Measurements from ENCODE around the gene FLRT2. TPM values are rescaled to one million over a fixed set of nuclear protein-coding genes. Genes with fewer than 3 reads are reported as not detected.

FLRT2 gene
- total RNA-seq, 1 donor from 2014 or later = 46.5 TPM

GRCh38 chr14:85565862-85566296, 35.9 kb downstream of the FLRT2 start:
- no peak for DNase-seq

DNA sequence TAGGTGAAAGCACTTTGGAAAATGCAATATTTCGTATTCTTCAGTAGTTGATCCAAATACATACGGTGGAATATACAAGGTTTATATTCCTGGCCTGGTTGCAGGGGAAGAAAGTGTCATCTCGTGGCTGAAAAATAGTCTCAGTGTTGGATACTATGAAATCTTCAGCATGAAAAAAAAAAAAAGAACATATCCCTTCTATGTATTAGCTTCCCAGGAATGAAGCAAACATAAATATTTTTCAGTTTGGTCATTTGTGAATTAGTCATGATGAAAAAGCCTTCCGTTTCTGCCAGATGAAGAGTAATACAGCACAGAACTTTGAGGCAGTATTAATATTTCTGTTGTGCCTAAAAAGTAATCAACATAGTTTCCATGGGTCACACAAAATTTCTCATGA, 36.7 kb downstream of the FLRT2 start:
- DNase-seq = no peak

DNA sequence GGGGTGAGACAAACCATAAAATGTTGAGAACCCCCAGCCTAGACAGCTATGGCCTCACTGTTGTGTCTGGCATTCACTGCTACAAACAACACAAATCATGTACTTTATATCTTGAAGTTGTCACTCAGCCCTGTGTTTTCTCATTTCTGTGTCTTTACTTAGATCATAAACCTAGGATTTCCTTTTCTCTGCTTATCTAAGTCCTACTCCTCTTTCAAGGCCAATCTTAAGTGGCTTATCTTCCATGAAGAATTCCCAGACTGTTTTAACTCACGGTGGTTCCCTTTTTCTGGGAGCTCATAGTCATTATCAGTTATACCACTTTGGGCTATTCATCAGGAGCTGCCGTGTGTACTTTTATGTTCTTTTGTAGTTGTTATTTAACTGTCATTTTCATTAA, 42.1 kb downstream of the FLRT2 start:
- DNase-seq = no peak

GRCh38 chr14:85572845-85573244, 42.9 kb downstream of the FLRT2 start:
- no peak for DNase-seq

DNA sequence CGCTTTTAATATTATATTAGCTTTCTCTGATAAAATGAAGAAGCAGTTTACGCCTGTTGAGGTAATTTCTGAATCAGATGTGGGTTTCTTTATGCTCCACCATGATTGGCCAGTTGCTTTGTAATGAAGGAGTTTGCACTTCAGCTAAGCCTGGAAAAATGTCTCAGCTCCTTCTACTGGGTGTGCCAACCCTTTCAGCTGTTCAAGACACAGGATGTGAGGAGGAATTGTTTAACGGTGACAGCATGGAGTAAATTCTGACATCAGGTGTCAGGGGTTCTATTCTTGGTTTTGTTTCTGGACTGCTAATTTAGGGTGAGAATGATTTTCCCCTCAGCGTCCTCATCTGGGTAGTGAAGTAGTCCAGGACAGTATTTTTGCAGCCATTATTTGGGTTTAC, 43.5 kb downstream of the FLRT2 start:
- peak; percentile 82 for DNase-seq

- no peak for DNase-seq
Observed at GRCh38 chr14:85574853-85575616, 45.1 kb downstream of the FLRT2 start.

DNA sequence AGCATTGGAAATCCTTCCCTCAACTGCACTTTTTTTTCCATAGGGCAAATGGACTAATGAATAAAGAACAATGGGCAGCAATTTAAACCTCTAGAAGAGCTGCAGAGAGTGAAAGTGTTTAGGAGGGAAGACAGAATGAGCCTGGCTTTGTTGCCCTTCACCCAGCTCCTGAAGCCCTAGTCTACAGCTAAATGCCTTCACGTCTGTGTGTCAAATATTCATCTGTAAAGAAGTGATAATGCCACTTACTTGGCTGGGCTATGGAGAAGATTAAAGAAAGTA, 45.6 kb downstream of the FLRT2 start:
- DNase-seq = no peak

DNA sequence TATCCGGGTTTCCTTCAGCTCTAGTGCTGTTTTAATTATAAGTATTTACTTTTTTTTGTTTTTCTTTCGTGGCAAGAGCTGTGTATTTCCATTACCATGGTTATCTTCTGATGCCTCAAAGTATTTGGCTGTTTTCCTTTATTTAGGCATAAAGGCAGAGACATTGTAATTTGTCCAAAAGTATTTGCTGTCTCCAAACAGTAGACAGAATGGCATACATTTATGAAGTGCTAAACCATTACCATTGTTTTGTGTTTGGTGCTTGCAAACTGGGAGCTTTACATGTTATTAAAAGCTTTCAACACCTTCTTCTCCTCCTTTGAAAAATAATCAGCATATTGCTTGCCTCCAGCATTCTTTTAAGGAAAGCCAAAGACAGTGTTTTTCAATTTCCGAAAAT, 46.3 kb downstream of the FLRT2 start:
- DNase-seq = no peak

DNA sequence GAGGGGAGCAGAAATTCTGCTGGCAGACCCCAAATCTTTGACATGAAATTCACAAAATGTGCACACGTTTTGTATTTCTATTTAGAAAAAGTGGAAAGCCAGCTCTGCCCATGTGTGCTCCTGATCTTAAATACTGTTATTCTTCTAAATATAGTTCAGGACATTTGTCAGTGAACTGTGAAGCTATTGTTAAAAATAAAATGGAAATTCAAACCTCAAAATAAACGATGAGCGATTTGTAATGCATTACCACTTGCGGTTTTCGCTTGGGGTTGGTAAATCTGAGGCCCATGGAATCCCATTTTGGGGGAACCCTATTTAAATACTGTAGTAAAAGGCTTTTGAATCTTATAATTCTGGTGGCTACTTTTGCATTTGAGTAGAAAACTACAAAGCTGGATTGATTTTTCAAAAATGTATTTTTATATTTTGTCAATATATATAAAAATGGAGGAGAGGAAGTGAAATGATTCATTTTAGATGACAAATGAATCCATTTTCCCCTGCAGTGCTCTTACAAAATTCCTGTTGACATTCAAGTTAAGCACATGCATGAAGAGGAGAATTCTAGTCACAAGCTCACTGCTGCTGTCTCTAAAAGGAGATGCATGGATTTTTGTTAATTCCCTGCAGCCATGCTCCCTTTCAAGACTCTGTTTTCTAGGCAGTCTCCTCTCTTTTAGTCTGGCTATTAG, 47.1 kb downstream of the FLRT2 start:
- DNase-seq = no peak

DNA sequence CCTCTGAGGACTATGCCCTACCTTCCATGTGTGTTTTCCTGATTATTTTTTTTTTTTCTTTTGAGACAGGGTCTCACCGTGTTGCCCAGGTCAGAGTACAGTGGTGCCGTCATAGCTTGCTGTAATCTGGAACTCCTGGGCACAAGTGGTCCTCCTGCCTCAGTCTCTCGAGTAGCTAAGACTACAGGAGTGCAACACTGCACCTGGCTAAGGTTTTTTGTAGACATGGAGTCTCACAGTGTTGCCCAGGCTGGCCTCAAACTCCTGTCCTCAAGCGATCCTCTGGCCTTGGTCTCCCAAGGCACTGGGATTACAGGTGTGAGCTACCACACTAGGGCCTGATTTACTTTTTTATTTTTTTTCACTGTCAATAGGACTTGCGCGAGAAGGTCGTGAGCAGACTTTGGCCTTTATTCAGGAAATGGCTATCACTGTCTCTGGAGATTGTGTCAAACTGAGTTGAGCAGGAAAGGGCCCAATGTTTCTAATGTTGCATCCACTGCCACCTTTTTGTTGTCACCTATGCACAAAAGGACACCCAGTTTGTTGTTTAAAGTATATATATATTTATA, 47.7 kb downstream of the FLRT2 start:
- DNase-seq = no peak

GRCh38 chr14:85578357-85578756, 48.4 kb downstream of the FLRT2 start:
- no peak for DNase-seq

- DNase-seq = no peak
Observed at GRCh38 chr14:85578930-85579329, 49.0 kb downstream of the FLRT2 start.

GRCh38 chr14:85579942-85580341, 50.0 kb downstream of the FLRT2 start:
- DNase-seq = no peak

- DNase-seq = no peak
Observed at GRCh38 chr14:85580536-85581140, 50.7 kb downstream of the FLRT2 start.

DNA sequence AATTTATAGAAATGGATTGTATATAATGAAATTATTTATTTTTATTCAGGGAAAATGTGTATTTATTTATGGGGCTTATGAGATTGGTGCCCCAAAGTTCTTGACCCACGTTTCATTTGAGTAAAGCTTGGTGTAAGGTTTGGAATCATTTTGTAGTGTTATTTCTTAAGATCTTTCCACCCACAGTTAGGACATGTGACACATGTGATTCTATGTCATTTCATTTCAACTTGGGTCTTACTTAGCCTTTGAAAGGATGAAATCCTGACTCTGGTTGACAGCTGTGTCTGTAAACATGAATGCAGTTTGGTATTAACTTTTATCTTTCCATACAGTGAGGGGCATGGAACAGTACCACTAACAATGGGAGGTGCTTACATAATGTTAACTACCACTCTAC, 51.7 kb downstream of the FLRT2 start:
- no peak for DNase-seq

- no peak for DNase-seq
Observed at GRCh38 chr14:85583380-85583779, 53.4 kb downstream of the FLRT2 start.

DNA sequence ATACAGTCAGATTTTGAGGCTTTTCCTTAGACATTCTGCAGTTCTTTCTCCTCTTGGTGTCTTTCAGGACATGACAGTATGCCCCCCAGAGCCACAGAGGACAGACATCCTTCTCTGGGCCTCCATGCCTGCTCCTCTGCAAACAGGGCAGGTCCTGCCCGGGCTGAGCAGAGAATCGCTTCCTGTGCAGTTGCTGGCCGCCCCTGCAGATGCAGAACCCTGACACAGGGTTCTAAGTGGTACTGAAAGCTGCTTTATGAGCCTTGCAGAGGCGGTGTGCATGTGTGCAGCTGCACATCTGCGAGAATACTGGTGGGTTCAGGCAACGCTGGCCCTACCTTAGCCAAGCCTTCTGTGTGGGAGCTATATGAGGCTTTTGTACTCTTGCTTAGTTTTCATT, 54.5 kb downstream of the FLRT2 start:
- DNase-seq = no peak

GRCh38 chr14:85587151-85587711, 57.3 kb downstream of the FLRT2 start:
- peak; percentile 54 for DNase-seq

DNA sequence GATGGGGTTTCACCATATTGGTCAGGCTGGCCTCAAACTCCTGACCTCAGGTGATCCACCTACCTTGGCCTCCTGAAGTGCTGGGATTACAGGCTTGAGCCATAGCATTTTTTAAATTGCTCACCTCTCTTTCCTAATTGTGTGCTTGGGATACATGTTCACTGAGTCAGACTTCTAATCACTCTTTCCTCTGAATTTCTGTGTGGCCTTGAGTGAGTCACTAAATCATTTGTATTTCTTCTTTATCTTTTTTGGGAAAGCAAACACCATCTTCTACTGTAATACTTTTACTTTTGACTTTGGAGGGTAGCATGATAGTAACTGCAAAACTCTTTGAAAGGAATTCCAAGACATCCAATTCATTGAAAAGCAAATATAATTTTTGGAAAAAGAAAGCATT, 60.8 kb downstream of the FLRT2 start:
- DNase-seq = no peak

- DNase-seq = no peak
Observed at GRCh38 chr14:85594217-85594616, 64.3 kb downstream of the FLRT2 start.

DNA sequence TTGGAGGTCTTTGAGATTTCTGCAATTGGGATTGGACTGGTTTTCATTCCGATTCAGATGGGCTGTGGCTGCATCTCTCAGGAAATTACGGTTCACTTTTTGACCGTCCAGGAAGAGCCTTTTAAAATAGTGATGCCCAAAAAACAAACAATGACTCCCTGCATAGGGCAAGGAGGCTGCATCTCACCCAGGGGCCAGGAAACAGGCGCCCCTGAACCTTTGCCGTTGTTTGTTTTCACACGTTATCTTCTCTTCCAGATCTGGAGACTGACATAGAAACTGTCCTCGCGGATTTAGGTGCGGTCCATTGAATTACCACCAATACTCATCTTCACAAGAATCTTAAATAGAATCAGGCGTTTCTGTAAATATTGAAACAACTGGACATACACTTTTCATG, 66.0 kb downstream of the FLRT2 start:
- no peak for DNase-seq

DNA sequence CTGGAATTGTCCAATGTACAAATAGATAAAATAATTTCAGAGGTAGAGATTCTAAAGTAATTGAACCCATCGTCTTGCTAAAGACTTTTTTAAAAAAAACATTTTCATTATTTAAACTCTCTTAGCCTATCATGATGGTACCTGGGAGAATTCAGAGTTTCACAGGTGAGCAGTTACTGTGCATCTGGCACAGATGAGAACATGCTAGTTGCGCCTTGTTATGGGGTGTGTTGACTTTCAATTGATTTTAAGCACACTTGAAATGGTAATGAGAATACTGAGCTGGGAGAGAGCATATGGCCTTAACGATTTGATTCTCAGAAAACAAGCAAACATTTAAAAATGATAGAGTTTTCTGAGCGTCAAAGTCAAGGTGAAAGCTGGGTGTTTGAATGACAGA, 66.6 kb downstream of the FLRT2 start:
- no peak for DNase-seq

- no peak for DNase-seq
Observed at GRCh38 chr14:85597701-85598100, 67.8 kb downstream of the FLRT2 start.

All from tongue (tissue), 2 donors.